Muscle of leg (tissue), 16 donors: ENCODE data around the gene BACE1. TPM values are rescaled to one million over a fixed set of nuclear protein-coding genes. Genes with fewer than 3 reads are reported as not detected.

Experiments used
- DNase-seq: peaks from one replicate; pipeline ENCODE4 v3.0.0; 2013
- H3K27ac ChIP-seq: one replicate; pipeline ENCODE4 v1.5.1; 2013; ENCODE audit warnings: mild to moderate bottlenecking, low read length, control low read depth
- H3K27me3 ChIP-seq: one replicate; pipeline ENCODE4 v1.6.1; 2013; ENCODE audit warnings: low read length; ENCODE audit not compliant: control insufficient read depth, insufficient read depth
- H3K36me3 ChIP-seq: one replicate; pipeline ENCODE4 v1.6.1; 2013; ENCODE audit warnings: low read length; ENCODE audit not compliant: control insufficient read depth, insufficient read depth
- H3K4me1 ChIP-seq: one replicate; pipeline ENCODE4 v1.6.1; 2013; ENCODE audit warnings: low read length; ENCODE audit not compliant: control insufficient read depth, insufficient read depth
- H3K4me3 ChIP-seq: one replicate; pipeline ENCODE4 v1.5.1; 2013; ENCODE audit warnings: low read length, control low read depth
- H3K9me3 ChIP-seq: replicated peaks from 2 replicates; pipeline ENCODE4 v1.6.1; 2013; ENCODE audit warnings: low read depth, low read length; ENCODE audit not compliant: control insufficient read depth
- WGBS: methylation state at CpG from one replicate; pipeline ENCODE4 v1.1.5; 2013; ENCODE audit warnings: missing lambda C conversion rate; ENCODE audit not compliant: insufficient coverage; 5-methylcytosine and 5-hydroxymethylcytosine counted together
- long read RNA-seq, 11 donors: transcript quantifications; one replicate each; lab custom pipeline, GENCODE V29; 2026
- polyA plus RNA-seq, 8 donors: library from polyadenylated mRNA; unstranded; fragments of 120-200 nt; gene quantifications; one replicate each; pipeline versions ENCODE4 v1.2.1 to v1.2.3, GENCODE V29; 2013; ENCODE audit warnings: inconsistent platforms in 1 of 8, low replicate concordance in 1 of 8; ENCODE audit not compliant: insufficient read length in 8 of 8, insufficient read depth in 1 of 8
- total RNA-seq: library from RNA; stranded (reverse); fragments of 120-200 nt; gene quantifications from one replicate; pipeline ENCODE4 v1.2.4, GENCODE V29; 2013

The BACE1 gene
- 16.6 TPM for total RNA-seq
- 10 to 100 TPM; 30.1 to 40.8 (median 36.7) TPM for polyA plus RNA-seq
- long read RNA-seq, donor 1, full-length matches to known transcripts = 4 of 4 reads
- long read RNA-seq, donor 1, partial matches to known transcripts = 0 of 4 reads
- long read RNA-seq, donor 1, other reads (novel, unspliced or antisense) = 0 of 4 reads
- long read RNA-seq, donor 2 = 0 reads
- long read RNA-seq, donor 3, full-length matches to known transcripts = 8 of 8 reads
- long read RNA-seq, donor 3, partial matches to known transcripts = 0 of 8 reads
- long read RNA-seq, donor 3, other reads (novel, unspliced or antisense) = 0 of 8 reads
- long read RNA-seq, donor 4, full-length matches to known transcripts = 7 of 7 reads
- long read RNA-seq, donor 4, partial matches to known transcripts = 0 of 7 reads
- long read RNA-seq, donor 4, other reads (novel, unspliced or antisense) = 0 of 7 reads
- long read RNA-seq, donor 5, full-length matches to known transcripts = 10 of 27 reads
- long read RNA-seq, donor 5, partial matches to known transcripts = 17 of 27 reads
- long read RNA-seq, donor 5, other reads (novel, unspliced or antisense) = 0 of 27 reads
- long read RNA-seq, donor 6, full-length matches to known transcripts = 9 of 9 reads
- long read RNA-seq, donor 6, partial matches to known transcripts = 0 of 9 reads
- long read RNA-seq, donor 6, other reads (novel, unspliced or antisense) = 0 of 9 reads
- long read RNA-seq, donor 7, full-length matches to known transcripts = 6 of 6 reads
- long read RNA-seq, donor 7, partial matches to known transcripts = 0 of 6 reads
- long read RNA-seq, donor 7, other reads (novel, unspliced or antisense) = 0 of 6 reads
- long read RNA-seq, donor 8 = 0 reads
- long read RNA-seq, donor 9, full-length matches to known transcripts = 6 of 6 reads
- long read RNA-seq, donor 9, partial matches to known transcripts = 0 of 6 reads
- long read RNA-seq, donor 9, other reads (novel, unspliced or antisense) = 0 of 6 reads
- long read RNA-seq, donor 10, full-length matches to known transcripts = 3 of 3 reads
- long read RNA-seq, donor 10, partial matches to known transcripts = 0 of 3 reads
- long read RNA-seq, donor 10, other reads (novel, unspliced or antisense) = 0 of 3 reads
- long read RNA-seq, donor 11, full-length matches to known transcripts = 5 of 5 reads
- long read RNA-seq, donor 11, partial matches to known transcripts = 0 of 5 reads
- long read RNA-seq, donor 11, other reads (novel, unspliced or antisense) = 0 of 5 reads

- peak; percentile 96 for DNase-seq
- no peaks in the 10 kb centered on the region for H3K27me3 ChIP-seq
- WGBS = 2% methylated on average over 25 of the region's 29 CpGs
- H3K36me3 ChIP-seq = no peaks in the 10 kb centered on the region
- H3K4me3 ChIP-seq = peak within 1 kb of the TSS; percentile 67
- H3K27ac ChIP-seq = no peak within 1 kb of the TSS
- H3K9me3 ChIP-seq = no peaks in the 10 kb centered on the region
- peaks cover 18% of the 10 kb centered on the region for H3K4me1 ChIP-seq
Measured at GRCh38 chr11:117316197-117316961, at the start of gene BACE1. BACE1 (minus strand) TSS chr11:117316256; CDS start chr11:117315795, 461 bp downstream.

GRCh38 chr11:117361432-117361831 is 45.4 kb upstream of the BACE1 start:
- no peak for DNase-seq
- Histone ChIP-seq H3K36me3 (peaks cover 52% of the 10 kb centered on the region), H3K27ac (no peak overlapping the region), H3K9me3 (no peaks in the 10 kb centered on the region), H3K4me1 (no peaks in the 10 kb centered on the region), H3K4me3 (no peak overlapping the region), H3K27me3 (no peaks in the 10 kb centered on the region)
- 87% methylated on average over 7 of the region's 8 CpGs for WGBS

- no peak overlapping the region for H3K27ac ChIP-seq
- no peaks in the 10 kb centered on the region for H3K4me1 ChIP-seq
- WGBS = 92% methylated on average over 6 of the region's 9 CpGs
- H3K4me3 ChIP-seq = no peak overlapping the region
- H3K36me3 ChIP-seq = peaks cover 53% of the 10 kb centered on the region
- H3K27me3 ChIP-seq = no peaks in the 10 kb centered on the region
- DNase-seq = no peak
- no peaks in the 10 kb centered on the region for H3K9me3 ChIP-seq
Measured at GRCh38 chr11:117356126-117356890, 40.3 kb upstream of the BACE1 start.

GRCh38 chr11:117354550-117354949 is 38.5 kb upstream of the BACE1 start:
- Histone ChIP-seq H3K4me3 (no peak overlapping the region), H3K27ac (no peak overlapping the region), H3K27me3 (no peaks in the 10 kb centered on the region), H3K4me1 (no peaks in the 10 kb centered on the region), H3K36me3 (peaks cover 44% of the 10 kb centered on the region), H3K9me3 (no peaks in the 10 kb centered on the region)
- DNase-seq = no peak
- no CpG with 5 or more reads among the region's 4 CpGs for WGBS

- no peak for DNase-seq
- 83% methylated on average over 2 of the region's 2 CpGs for WGBS
- Histone ChIP-seq H3K4me3 (no peak overlapping the region), H3K36me3 (peaks cover 37% of the 10 kb centered on the region), H3K27ac (no peak overlapping the region), H3K4me1 (no peaks in the 10 kb centered on the region), H3K9me3 (no peaks in the 10 kb centered on the region), H3K27me3 (no peaks in the 10 kb centered on the region)
Measured at GRCh38 chr11:117345039-117345438, 29.0 kb upstream of the BACE1 start.

- no peaks in the 10 kb centered on the region for H3K9me3 ChIP-seq
- no CpG with 5 or more reads among the region's 4 CpGs for WGBS
- H3K27me3 ChIP-seq = no peaks in the 10 kb centered on the region
- H3K4me3 ChIP-seq = no peak overlapping the region
- H3K36me3 ChIP-seq = peaks cover 27% of the 10 kb centered on the region
- no peak for DNase-seq
- no peaks in the 10 kb centered on the region for H3K4me1 ChIP-seq
- no peak overlapping the region for H3K27ac ChIP-seq
Measured at GRCh38 chr11:117337076-117337475, 21.0 kb upstream of the BACE1 start.

- Histone ChIP-seq H3K4me3 (no peak overlapping the region), H3K27me3 (no peaks in the 10 kb centered on the region), H3K4me1 (no peaks in the 10 kb centered on the region), H3K27ac (no peak overlapping the region), H3K9me3 (no peaks in the 10 kb centered on the region), H3K36me3 (peaks cover 19% of the 10 kb centered on the region)
- 80% methylated on average over 1 of the region's 5 CpGs for WGBS
- no peak for DNase-seq
Measured at GRCh38 chr11:117335399-117335798, 19.3 kb upstream of the BACE1 start.

- Histone ChIP-seq H3K27ac (no peak overlapping the region), H3K9me3 (no peaks in the 10 kb centered on the region), H3K4me3 (no peak overlapping the region), H3K36me3 (peaks cover 14% of the 10 kb centered on the region), H3K4me1 (no peaks in the 10 kb centered on the region), H3K27me3 (no peaks in the 10 kb centered on the region)
- 80% methylated on average over 1 of the region's 6 CpGs for WGBS
- no peak for DNase-seq
Measured at GRCh38 chr11:117334896-117335295, 18.8 kb upstream of the BACE1 start.

GRCh38 chr11:117333917-117334316 is 17.9 kb upstream of the BACE1 start:
- 61% methylated on average over 3 of the region's 9 CpGs for WGBS
- no peaks in the 10 kb centered on the region for H3K27me3 ChIP-seq
- H3K36me3 ChIP-seq = peaks cover 11% of the 10 kb centered on the region
- peaks cover 2% of the 10 kb centered on the region for H3K4me1 ChIP-seq
- no peak for DNase-seq
- H3K9me3 ChIP-seq = no peaks in the 10 kb centered on the region
- H3K4me3 ChIP-seq = no peak overlapping the region
- no peak overlapping the region for H3K27ac ChIP-seq
